Measurements from ENCODE around the gene MED29.

The MED29 gene

GRCh38 chr19:39355253-39355652, 35.9 kb upstream of the MED29 start:
- intact Hi-C loops (cut with DNase I; ENCODE audit: low total_unique reads), result no loop called here
- no peak overlapping the region for H3K4me3 ChIP-seq
- no peak for DNase-seq
- no peaks in the 10 kb centered on the region for H3K4me1 ChIP-seq
- H3K27me3 ChIP-seq, result no peaks in the 10 kb centered on the region
- no peak overlapping the region for H3K27ac ChIP-seq
- H3K36me3 ChIP-seq, result peaks cover 66 to 93% (median 78%) of the 10 kb centered on the region in 3 donors
- no peaks in the 10 kb centered on the region for H3K9me3 ChIP-seq
- TF ChIP-seq, protein P1, sequence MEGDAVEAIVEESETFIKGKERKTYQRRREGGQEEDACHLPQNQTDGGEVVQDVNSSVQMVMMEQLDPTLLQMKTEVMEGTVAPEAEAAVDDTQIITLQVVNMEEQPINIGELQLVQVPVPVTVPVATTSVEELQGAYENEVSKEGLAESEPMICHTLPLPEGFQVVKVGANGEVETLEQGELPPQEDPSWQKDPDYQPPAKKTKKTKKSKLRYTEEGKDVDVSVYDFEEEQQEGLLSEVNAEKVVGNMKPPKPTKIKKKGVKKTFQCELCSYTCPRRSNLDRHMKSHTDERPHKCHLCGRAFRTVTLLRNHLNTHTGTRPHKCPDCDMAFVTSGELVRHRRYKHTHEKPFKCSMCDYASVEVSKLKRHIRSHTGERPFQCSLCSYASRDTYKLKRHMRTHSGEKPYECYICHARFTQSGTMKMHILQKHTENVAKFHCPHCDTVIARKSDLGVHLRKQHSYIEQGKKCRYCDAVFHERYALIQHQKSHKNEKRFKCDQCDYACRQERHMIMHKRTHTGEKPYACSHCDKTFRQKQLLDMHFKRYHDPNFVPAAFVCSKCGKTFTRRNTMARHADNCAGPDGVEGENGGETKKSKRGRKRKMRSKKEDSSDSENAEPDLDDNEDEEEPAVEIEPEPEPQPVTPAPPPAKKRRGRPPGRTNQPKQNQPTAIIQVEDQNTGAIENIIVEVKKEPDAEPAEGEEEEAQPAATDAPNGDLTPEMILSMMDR (IDR thresholded peaks at IDR 0.05), result no peak

- H3K4me3 ChIP-seq, result no peak overlapping the region
- TF ChIP-seq, protein P1 (IDR thresholded peaks at IDR 0.05), result no peak
- intact Hi-C loops (cut with DNase I; ENCODE audit: low total_unique reads), result no loop called here
- no peak overlapping the region for H3K27ac ChIP-seq
- H3K36me3 ChIP-seq, result peaks cover 72 to 94% (median 85%) of the 10 kb centered on the region in 3 donors
- no peaks in the 10 kb centered on the region for H3K4me1 ChIP-seq
- no peaks in the 10 kb centered on the region for H3K9me3 ChIP-seq
- DNase-seq, result no peak
- no peaks in the 10 kb centered on the region for H3K27me3 ChIP-seq
Observed at GRCh38 chr19:39356073-39356472, 35.1 kb upstream of the MED29 start.

- peaks cover 0 to under 1% (median 0%) of the 10 kb centered on the region in 4 donors for H3K4me1 ChIP-seq
- H3K9me3 ChIP-seq, result no peaks in the 10 kb centered on the region
- no peak overlapping the region for H3K4me3 ChIP-seq
- intact Hi-C loops (cut with DNase I; ENCODE audit: low total_unique reads), result no loop called here
- H3K36me3 ChIP-seq, result peaks cover 72 to 97% (median 86%) of the 10 kb centered on the region in 3 donors
- no peak for DNase-seq
- H3K27ac ChIP-seq, result no peak overlapping the region
- TF ChIP-seq, protein P1 (IDR thresholded peaks at IDR 0.05), result no peak
- no peaks in the 10 kb centered on the region for H3K27me3 ChIP-seq
Observed at GRCh38 chr19:39356647-39357046, 34.5 kb upstream of the MED29 start.

DNA sequence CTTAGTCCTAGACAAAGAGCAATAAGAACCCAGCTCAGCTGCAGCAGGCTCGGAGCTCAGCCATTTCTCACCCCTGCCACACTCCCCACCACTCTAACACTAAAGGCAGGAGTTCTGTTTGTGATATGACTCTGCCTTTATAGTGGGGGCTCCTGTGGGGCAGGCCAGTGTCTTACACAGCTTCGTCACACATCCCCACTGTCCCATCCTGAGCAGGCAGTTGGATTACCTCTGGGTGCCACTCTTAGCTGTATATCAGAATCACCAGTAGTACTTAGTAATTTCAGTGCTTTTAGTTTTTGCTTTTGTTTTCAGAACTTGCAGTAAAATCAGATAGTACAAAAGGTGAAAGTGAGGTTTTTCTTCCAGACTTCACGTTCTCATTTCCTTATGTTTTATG, 32.2 kb upstream of the MED29 start:
- H3K4me3 ChIP-seq, result no peak overlapping the region
- H3K27ac ChIP-seq, result no peak overlapping the region
- no peaks in the 10 kb centered on the region for H3K9me3 ChIP-seq
- TF ChIP-seq, protein P1 (IDR thresholded peaks at IDR 0.05), result no peak
- DNase-seq, result no peak
- H3K36me3 ChIP-seq, result peaks cover 65 to 98% (median 75%) of the 10 kb centered on the region in 3 donors
- intact Hi-C loops (cut with DNase I; ENCODE audit: low total_unique reads), result no loop called here
- no peaks in the 10 kb centered on the region for H3K27me3 ChIP-seq
- peaks cover 0 to 17% (median 12%) of the 10 kb centered on the region in 4 donors for H3K4me1 ChIP-seq

DNA sequence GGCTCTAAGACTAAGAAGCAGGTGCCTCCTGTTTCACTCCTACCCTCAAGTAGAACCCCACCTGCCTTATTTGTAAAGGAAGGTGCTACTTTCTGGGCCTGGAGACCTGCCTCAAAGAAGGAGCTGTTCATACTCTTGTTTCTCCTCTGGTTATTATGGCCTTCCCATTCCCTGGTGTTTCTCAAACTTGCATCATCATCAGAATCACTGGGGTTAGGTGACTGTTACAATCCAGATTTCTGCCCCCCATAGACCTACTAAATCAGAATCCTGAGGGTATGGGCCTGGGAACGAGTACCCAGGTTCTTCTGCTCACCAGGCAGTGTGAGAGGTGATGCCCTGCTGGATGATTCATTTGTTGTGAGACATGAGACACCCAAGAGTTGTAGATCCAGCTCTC, 30.6 kb upstream of the MED29 start:
- Histone ChIP-seq H3K36me3 (peaks cover 50 to 98% (median 59%) of the 10 kb centered on the region in 3 donors), H3K4me1 (peaks cover 0 to 17% (median 12%) of the 10 kb centered on the region in 4 donors), H3K9me3 (no peaks in the 10 kb centered on the region), H3K27me3 (no peaks in the 10 kb centered on the region), H3K27ac (no peak overlapping the region), H3K4me3 (no peak overlapping the region)
- TF ChIP-seq, protein P1 (IDR thresholded peaks at IDR 0.05), result no peak
- intact Hi-C loops (cut with DNase I; ENCODE audit: low total_unique reads), result no loop called here
- DNase-seq, result no peak
